ENCODE data around the gene CADPS. TPM values are rescaled to one million over a fixed set of nuclear protein-coding genes. Genes with fewer than 3 reads are reported as not detected.

Gene CADPS
- total RNA-seq, 2 experiments from 2014 or later = 61.3 to 68.6 TPM

GRCh38 chr3:62793946-62794345, 81.3 kb downstream of the CADPS start:
- Histone ChIP-seq H2AFZ (ENCODE audit: low read length) (no peak overlapping the region), H3K4me3 (ENCODE audit: low read depth, low read length, poor library complexity, severe bottlenecking) (no peak overlapping the region), H3K4me2 (ENCODE audit: low read length) (peak overlapping the region; percentile 14; the same call in 1 of the 2 replicates), H3K27ac (ENCODE audit: low read depth, low read length, poor library complexity, severe bottlenecking) (no peak overlapping the region), H3K9me3 (ENCODE audit: low read length) (no peaks in the 10 kb centered on the region; the same call in 1 of the 2 replicates), H3K9me2 (ENCODE audit: insufficient read depth, low read length) (no peaks in the 10 kb centered on the region), H3K36me3 (ENCODE audit: insufficient read depth, low read length) (0 out of 2 replicates have a peak, but pooled peaks cover 8% of the 10 kb centered on the region), H4K20me1 (ENCODE audit: insufficient read depth, low read length) (no peaks in the 10 kb centered on the region), H3K4me1 (ENCODE audit: insufficient read depth, low read length, poor library complexity, severe bottlenecking) (peaks cover 74% of the 10 kb centered on the region), H3K79me2 (ENCODE audit: insufficient read depth, low read depth, low read length) (no peaks in the 10 kb centered on the region; the same call in 1 of the 2 replicates)
- TF ChIP-seq EZH2phosphoT487 (IDR thresholded peaks at IDR 0.05; ENCODE audit: borderline replicate concordance, low read depth, low read length) (no peak), CTCF (conservative IDR thresholded peaks at IDR 0.05; ENCODE audit: low read length) (no peak)
- intact Hi-C loops (cut with micrococcal nuclease; ENCODE audit: unreplicated experiment) = no loop called here
- no TSS peak for BruUV-seq (replicated peaks)
- ChIA-PET POLR2A (interaction anchor here (0.8 to 31.6 kb wide), 13 partner anchors 8 to 128 kb away, joined by 3 to 961 read pairs (median 11); no protein-coding TSS in a partner anchor), CTCF (ENCODE audit: unreplicated experiment) (interaction anchor here (1.1 to 2.9 kb wide), 2 partner anchors 17 to 128 kb away, joined by 3 to 11 read pairs; no protein-coding TSS in a partner anchor)
- DNase-seq (ENCODE audit: low spot score) = no peak

DNA sequence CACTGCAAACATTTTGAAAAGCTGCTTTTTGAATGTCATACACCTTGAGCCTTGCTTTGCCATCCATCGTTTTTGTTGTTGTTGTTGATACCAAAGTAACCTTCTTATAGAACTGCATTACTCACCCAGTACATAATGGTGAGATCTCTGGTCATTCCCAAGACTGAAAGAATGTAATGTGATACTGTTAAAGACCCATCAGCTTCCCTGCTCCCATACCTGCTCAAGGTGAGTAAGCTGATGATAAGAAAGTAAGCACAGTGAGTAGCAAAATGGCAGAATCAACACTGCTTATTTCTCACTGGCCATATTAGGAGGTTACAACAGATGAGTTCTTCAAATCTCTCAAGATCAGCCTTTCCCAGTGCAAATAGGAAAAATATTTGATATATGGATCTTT, 89.8 kb downstream of the CADPS start:
- no TSS peak for BruUV-seq (replicated peaks)
- Histone ChIP-seq H3K4me2 (ENCODE audit: low read length) (no peak overlapping the region), H3K79me2 (ENCODE audit: insufficient read depth, low read depth, low read length) (no peaks in the 10 kb centered on the region), H4K20me1 (ENCODE audit: insufficient read depth, low read length) (no peaks in the 10 kb centered on the region), H3K9me3 (ENCODE audit: low read length) (no peaks in the 10 kb centered on the region), H3K27ac (ENCODE audit: low read depth, low read length, poor library complexity, severe bottlenecking) (no peak overlapping the region), H3K9me2 (ENCODE audit: insufficient read depth, low read length) (no peaks in the 10 kb centered on the region), H3K36me3 (ENCODE audit: insufficient read depth, low read length) (no peaks in the 10 kb centered on the region; the same call in 1 of the 2 replicates), H2AFZ (ENCODE audit: low read length) (no peak overlapping the region), H3K4me3 (ENCODE audit: low read depth, low read length, poor library complexity, severe bottlenecking) (no peak overlapping the region), H3K4me1 (ENCODE audit: insufficient read depth, low read length, poor library complexity, severe bottlenecking) (peaks cover 11% of the 10 kb centered on the region)
- TF ChIP-seq CTCF (conservative IDR thresholded peaks at IDR 0.05; ENCODE audit: low read length) (no peak), EZH2phosphoT487 (IDR thresholded peaks at IDR 0.05; ENCODE audit: borderline replicate concordance, low read depth, low read length) (no peak)
- intact Hi-C loops (cut with micrococcal nuclease; ENCODE audit: unreplicated experiment) = no loop called here
- ChIA-PET POLR2A (interaction anchor here (0.6 to 3.5 kb wide), 3 partner anchors 11 to 139 kb away, joined by 4 to 20 read pairs (median 5); no protein-coding TSS in a partner anchor), CTCF (ENCODE audit: unreplicated experiment) (no interaction called here)
- no peak for DNase-seq (ENCODE audit: low spot score)

DNA sequence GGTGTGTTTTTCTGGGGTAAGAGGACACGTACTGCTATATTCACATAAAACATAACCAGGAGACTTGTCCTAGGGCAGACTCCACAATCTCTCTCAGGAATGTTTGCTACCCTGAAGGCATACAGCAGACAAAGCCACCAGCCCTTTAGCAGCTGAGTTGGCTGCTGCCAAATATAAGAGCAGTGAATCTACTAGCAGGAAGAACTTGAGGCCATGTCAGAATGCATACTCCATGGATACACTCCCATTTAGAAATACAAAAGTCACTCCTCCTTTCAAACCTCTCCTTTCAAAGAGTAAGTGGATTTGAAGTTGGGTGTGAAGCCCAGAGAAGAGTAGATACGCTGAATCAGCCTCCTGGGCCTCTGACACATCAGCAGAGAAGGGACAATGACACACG, 94.1 kb downstream of the CADPS start:
- H3K4me2 ChIP-seq (ENCODE audit: low read length) = no peak overlapping the region
- no TSS peak for BruUV-seq (replicated peaks)
- ChIA-PET CTCF (ENCODE audit: unreplicated experiment) (no interaction called here), POLR2A (interaction anchor here (0.6 to 4.3 kb wide), 5 partner anchors 12 to 33 kb away, joined by 3 to 18 read pairs (median 3); no protein-coding TSS in a partner anchor)
- H2AFZ ChIP-seq (ENCODE audit: low read length) = no peak overlapping the region
- no peaks in the 10 kb centered on the region for H3K9me2 ChIP-seq (ENCODE audit: insufficient read depth, low read length)
- H3K27ac ChIP-seq (ENCODE audit: low read depth, low read length, poor library complexity, severe bottlenecking) = no peak overlapping the region
- intact Hi-C loops (cut with micrococcal nuclease; ENCODE audit: unreplicated experiment) = no loop called here
- no peak overlapping the region for H3K4me3 ChIP-seq (ENCODE audit: low read depth, low read length, poor library complexity, severe bottlenecking)
- no peaks in the 10 kb centered on the region for H3K79me2 ChIP-seq (ENCODE audit: insufficient read depth, low read depth, low read length)
- no peaks in the 10 kb centered on the region; the same call in 1 of the 2 replicates for H3K36me3 ChIP-seq (ENCODE audit: insufficient read depth, low read length)
- TF ChIP-seq CTCF (conservative IDR thresholded peaks at IDR 0.05; ENCODE audit: low read length) (no peak), EZH2phosphoT487 (IDR thresholded peaks at IDR 0.05; ENCODE audit: borderline replicate concordance, low read depth, low read length) (no peak)
- peaks cover 11% of the 10 kb centered on the region for H3K4me1 ChIP-seq (ENCODE audit: insufficient read depth, low read length, poor library complexity, severe bottlenecking)
- H4K20me1 ChIP-seq (ENCODE audit: insufficient read depth, low read length) = no peaks in the 10 kb centered on the region
- H3K9me3 ChIP-seq (ENCODE audit: low read length) = no peaks in the 10 kb centered on the region
- DNase-seq (ENCODE audit: low spot score) = no peak

Data from OCI-LY7 (cell line).